HG03095 (cell line): ENCODE measurements around the gene PRKCA.

ENCODE experiments used
- ATAC-seq: cut with Tn5 transposase; IDR thresholded peaks from one replicate; pipeline ENCODE4 v1.9.1; 2021; ENCODE audit warnings: moderate library complexity; ENCODE audit not compliant: unreplicated experiment

The PRKCA gene

DNA sequence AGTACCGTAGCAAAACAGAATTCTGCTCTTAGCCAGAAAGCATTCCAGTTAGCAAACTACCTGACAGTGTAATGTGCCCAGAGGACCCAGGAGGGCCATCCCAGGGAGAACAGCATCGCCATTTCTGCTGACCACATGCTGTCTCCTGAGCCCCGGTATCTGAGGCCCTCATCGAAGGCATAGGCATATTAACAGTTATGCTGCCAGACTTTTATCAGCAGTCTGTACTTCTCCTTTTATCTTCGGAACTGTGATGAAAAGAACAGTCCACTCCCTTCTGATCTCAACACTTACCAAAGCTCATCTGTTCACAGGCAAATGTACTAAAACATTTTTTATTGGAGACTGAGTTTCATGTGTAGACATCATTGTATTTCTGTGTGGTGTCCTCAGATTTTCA is 236.4 kb downstream of the PRKCA start:
- no peak for ATAC-seq

DNA sequence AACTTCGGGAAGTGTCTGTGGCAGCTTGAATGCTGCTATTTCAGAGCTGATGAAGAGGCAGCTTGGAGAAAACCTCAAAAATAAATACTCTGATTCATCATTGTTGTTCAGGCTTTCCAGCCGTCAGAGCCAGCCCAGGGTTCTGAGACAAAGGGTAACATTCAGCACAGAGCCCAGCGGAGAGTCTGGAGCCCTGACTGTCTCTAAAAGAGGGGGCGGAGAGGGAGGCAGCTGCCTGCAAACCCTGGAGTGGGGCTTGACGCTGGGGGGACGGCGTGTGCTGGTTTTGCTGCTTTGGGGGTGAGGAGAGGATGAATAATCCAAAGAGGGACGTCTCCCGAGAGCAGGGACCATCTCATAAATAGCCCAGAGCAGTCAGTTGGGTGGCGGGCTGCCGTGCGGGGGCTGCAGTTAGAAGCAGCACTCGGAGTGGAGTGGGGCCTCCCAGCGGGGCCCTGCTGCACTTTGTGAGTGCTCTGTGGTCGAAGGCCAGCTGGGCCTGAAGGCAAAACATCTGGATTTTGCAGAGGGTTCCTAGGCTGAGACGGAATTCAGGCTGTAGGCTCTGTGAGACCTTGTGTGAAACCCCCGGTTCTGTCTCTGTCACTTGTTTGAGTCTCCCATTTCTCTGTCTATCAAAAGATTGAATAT is 237.8 kb downstream of the PRKCA start:
- ATAC-seq = no peak

DNA sequence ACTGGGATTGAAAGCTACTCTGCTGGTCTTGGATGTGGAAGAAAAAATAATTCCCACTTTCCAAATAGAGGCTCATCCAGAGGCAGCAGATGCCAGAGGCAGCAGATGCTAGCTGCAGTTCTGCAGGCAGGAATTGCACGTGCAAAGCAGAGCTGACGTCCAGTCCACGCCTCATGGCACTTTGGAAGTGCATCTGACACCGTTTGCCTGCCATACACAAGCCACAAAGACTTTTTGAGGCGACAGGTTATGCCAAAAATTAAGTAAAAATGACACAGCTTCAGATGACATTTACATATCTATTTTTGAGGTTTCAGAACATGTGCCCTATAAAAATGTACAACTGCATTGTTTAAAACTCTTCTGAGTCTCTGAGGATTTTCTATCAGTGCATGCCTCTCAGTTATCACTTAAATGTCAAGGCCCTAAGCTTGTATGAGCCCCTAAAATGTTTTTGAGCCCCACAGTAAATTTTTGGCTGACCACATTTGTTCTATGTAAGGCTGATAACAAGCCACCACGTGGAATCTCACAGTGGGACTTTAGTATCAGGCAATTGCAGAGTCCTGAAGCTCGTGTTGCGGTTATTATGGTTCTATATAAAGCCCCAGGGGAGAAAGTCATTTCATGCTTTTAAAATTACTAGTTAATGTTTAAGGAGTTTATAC is 239.2 kb downstream of the PRKCA start:
- peak; percentile 56 for ATAC-seq

DNA sequence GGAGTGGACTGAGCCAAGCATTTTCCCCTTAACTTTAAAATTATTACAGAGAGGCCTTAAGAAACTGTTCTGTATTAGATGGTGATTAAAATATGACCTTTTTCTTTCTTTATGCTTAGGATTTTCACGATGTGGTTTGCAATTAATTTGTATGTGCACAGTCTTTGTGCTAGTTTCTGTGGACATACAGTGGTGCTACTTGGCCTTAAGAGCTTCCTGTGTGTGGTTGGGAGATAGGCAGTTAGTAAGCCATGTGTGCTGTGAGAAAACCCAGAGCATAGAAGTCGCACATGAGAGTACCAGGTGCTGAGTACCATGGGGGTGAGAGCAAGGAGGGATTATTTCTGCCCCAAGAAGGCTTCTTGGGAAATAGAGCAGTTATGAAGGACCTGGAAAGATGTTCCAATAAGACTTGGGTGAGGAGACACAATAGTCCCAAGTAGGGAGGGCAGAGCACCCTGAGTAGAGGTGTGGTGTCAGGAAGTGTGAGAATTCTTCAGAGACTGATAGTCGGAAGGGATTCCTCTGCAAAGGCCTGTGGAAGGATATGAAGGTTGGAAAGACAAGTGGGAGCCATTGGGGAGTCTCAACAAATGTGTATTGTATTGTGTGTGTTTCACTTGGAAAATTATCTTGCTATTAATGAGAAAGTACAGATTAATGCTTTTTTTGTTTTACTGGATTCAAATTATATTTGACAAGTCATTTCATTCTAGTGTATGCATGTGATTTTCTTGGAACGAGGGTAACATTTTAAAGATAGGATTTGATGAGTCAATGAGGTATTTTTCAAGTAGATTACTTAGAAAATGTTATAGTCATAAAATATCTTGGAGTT is 239.9 kb downstream of the PRKCA start:
- peak; percentile 95 for ATAC-seq

GRCh38 chr17:66542967-66543520 is 240.6 kb downstream of the PRKCA start:
- no peak for ATAC-seq

DNA sequence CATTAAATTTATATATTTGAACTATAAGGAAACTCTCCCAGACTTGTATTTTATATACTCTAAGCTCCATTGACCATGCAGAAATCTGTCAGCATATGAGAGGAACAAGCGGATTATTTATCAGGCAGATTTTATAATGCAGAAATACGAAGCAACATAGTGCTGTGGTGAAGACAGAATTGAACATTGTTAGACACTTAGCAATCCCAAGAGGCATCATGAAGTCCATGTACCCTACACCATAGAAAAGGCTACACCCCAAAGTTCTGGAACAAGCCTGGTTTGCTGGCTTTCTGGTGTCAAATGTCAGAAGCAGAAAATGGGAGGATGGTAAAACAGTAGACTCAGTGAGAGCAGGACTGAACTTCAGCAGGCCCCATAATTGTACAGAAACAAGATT is 241.1 kb downstream of the PRKCA start:
- no peak for ATAC-seq

- no peak for ATAC-seq
Measured at GRCh38 chr17:66545918-66546317, 243.5 kb downstream of the PRKCA start.

GRCh38 chr17:66547151-66547865 is 244.9 kb downstream of the PRKCA start:
- ATAC-seq = no peak

DNA sequence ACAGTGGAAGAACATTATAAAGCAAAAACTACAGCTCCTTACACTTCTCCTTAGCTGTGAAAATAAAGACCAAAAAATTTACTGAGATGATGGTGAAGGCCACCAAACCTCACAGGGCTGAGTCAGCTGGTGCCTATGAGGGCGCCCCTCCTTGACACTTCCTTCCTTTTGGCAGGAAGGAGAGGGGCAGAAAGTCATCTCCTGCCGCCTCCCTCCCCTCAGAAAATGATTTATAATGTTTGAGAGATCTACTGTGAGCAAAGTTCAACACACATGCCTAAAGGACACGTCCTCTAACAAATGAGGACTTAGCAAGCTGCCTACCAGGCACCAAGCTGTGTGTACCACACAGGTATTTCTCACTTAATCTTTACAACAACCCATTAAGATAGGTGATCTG is 245.7 kb downstream of the PRKCA start:
- no peak for ATAC-seq

DNA sequence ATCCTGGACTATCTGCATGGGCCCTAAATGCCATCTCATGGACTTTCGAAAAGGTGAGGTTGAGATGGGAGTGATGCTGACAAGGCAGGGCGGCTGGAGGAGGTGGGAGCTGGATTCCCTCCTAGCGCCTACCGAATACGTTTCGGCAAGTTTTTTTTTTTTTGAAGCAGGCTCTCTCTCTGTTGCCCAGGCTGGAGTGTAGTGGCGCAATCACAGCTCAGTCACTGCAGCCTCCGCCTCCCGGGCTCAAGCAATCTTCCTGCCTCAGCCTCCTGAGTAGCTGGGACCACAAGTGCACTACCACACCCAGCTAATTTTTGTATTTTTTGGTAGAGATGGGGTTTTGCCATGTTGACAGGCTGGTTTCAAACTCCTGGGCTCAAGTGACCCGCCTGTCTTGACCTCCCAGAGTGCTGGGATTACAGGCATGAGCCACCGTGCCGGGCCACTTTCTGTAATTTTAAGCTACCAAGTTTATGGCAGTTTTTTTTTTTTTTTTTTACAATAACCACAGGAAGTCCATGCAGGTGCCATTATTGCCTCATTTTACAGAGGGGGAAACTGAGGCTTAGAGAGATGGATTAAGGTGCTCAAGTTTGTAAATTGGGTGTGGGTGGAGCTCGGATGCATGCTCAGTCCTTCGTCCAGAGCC is 246.4 kb downstream of the PRKCA start:
- ATAC-seq = no peak

GRCh38 chr17:66549311-66549704 is 246.9 kb downstream of the PRKCA start:
- ATAC-seq = no peak

DNA sequence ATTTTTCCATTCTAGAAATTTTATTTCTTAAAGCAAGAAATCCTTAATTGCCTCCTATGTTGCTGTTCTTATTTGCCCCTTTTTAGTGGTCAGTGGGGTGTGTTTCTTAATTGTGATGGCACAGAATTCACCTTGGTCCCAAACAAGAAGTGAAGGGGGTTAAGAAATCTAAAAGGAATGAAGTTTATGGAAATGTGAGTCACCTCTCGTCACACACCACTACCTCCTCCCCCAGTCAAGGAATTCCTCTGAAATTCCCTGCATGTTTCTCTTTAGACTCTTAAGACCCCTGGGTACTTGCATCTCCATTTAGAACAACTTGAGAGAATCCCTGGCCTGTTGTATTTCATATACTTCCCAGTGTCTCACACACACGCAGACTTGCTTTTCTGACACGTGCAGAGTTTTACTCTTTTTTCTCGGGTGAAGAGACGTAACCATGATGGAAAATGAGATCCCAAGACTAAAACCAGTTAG is 247.4 kb downstream of the PRKCA start:
- no peak for ATAC-seq

DNA sequence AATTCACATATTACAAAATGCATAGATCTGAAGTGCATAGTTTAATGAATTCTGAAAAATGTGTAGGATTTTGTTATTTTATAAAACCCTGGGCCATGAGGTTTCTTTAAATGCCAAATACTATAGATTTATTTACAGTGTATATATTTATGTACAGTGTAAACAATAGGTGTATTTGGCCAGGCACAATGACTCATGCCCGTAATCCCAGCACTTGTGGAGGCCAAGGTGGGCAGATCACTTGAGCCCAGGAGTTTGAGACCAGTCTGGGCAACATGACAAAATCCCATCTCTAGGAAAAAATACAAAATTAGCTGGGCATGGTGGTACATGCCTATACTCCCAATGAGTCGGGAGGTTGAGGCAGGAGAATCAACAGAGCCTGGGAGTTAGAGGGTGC is 249.4 kb downstream of the PRKCA start:
- no peak for ATAC-seq

GRCh38 chr17:66552371-66552770 is 250.0 kb downstream of the PRKCA start:
- no peak for ATAC-seq

GRCh38 chr17:66555605-66556004 is 253.2 kb downstream of the PRKCA start:
- no peak for ATAC-seq

DNA sequence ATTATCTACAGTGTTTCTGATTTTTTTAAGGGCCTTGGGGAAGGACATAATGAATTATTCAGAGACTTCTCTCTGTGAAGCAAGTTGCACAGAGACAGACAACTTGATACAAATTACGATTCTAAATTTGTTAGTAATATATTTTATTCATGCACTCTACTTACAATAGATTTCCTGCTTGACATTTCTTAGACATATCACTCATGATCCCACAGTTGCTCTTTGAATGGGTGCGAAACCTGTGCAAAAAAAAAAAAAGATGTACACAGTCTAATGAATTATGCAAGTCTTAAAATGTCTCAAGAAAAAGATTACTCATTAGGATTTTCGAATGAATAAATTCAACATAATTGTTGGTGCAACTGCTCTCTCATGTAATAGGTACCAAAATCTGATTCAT is 254.8 kb downstream of the PRKCA start:
- no peak for ATAC-seq

DNA sequence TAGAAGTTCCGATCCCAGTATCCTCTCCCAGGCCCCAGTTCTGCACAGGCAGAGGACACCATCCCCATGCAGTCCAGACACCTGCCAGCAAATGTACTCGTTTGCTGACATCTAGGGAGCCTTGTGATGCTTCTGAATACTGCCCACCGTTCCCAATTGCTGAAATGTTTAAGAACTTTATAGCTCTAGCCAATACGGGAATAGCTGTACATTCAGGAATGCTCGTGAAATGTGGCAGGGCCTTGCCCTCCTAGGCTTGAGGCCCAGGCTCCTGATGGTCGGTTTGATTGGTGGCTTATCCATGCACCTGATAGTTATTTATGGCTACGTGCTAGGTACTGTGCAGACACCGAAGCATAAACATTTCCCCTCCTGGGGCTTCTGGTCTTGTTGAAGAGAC is 255.5 kb downstream of the PRKCA start:
- no peak for ATAC-seq

DNA sequence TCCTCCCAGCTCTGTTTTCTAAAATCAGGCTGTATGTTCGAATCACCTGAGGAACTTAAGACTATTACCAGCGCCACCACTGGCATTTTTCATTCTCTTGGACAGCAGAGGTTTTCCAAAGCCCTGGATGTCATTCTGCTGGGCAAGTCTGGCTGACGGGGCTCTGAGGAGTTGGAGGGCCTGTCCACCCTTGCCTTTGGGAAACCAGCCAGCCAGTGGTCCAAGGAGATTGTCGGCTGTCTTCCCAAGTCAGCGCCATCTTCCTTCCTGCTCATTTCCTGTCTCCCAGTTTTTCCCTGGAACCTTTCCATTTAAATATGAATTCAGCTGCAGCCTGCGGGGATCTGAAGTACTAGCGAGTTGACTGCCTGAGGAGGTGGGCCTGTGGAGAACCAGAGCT is 258.3 kb downstream of the PRKCA start:
- ATAC-seq = no peak

DNA sequence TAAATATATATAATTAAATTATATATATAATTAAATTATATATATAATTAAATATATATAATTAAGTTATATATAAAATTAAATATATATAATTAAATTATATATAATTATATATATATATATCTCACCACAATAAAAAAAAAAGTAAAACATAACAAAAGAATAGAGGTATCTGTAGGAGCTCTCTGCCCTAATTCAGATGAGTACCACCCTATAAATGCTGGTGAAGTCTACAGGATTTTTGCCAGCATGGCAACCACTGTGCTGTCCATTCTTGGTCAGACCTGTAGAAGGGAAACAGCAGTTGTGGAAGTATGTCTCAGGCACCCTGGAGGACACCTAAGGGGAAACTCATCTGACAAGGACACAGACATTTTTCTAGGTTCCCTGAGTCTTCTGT is 259.7 kb downstream of the PRKCA start:
- no peak for ATAC-seq

DNA sequence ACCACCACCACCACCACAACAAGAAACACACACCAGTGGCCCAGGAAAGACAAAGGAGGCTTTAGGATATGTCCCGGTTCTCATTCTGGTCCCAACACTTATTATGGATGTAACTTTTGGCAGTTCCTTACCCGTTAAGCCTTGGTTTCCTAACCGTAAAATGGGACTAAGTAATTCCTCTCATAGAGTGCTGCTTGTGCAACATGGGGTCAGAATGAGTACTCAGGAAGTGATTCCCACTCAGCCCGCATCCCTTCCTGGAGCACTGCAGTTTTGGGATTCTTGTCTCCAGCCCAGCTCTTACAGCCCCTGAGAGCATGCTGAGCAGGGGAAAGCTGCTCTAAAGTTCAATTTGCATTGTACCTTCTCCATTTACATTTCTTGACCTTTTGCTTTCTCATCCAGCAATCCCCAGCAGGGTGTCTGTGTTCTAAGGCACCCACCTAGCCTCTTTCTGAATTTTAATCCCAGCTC is 262.6 kb downstream of the PRKCA start:
- no peak for ATAC-seq
